HuH-7.5 (cell line): ENCODE measurements around the gene NHLRC3.
"Not testable (repeated sequence)": the region's sequence is repeated elsewhere in the genome, so short reads cannot be mapped to it uniquely, and the experiment has no call there.

Experiments used
- DNase-seq: peaks from one replicate; pipeline ENCODE4 v3.0.0; 2011; ENCODE audit warnings: low spot score

NHLRC3 gene

GRCh38 chr13:39047560-39047959, 9.3 kb downstream of the NHLRC3 start:
- no peak for DNase-seq

GRCh38 chr13:39048806-39049205, 10.6 kb downstream of the NHLRC3 start:
- DNase-seq: no peak

- no peak for DNase-seq
Observed at GRCh38 chr13:39049274-39049673, 11.0 kb downstream of the NHLRC3 start.

GRCh38 chr13:39051157-39051556, 12.9 kb downstream of the NHLRC3 start:
- no peak for DNase-seq

GRCh38 chr13:39052944-39053343, 14.7 kb downstream of the NHLRC3 start:
- DNase-seq: no peak

GRCh38 chr13:39054112-39054511, 15.9 kb downstream of the NHLRC3 start:
- no peak for DNase-seq

- no peak for DNase-seq
Observed at GRCh38 chr13:39056018-39056417, 17.8 kb downstream of the NHLRC3 start.

GRCh38 chr13:39058040-39058439, 19.8 kb downstream of the NHLRC3 start:
- DNase-seq: no peak

GRCh38 chr13:39062004-39062403, 23.7 kb downstream of the NHLRC3 start:
- DNase-seq: no peak

GRCh38 chr13:39072842-39073241, 34.6 kb downstream of the NHLRC3 start:
- no peak for DNase-seq

- DNase-seq: no peak
Observed at GRCh38 chr13:39073983-39074382, 35.7 kb downstream of the NHLRC3 start.

GRCh38 chr13:39086251-39086945, 48.1 kb downstream of the NHLRC3 start:
- not testable (repeated sequence) for DNase-seq

- no peak for DNase-seq
Observed at GRCh38 chr13:39091586-39091985, 53.3 kb downstream of the NHLRC3 start.

GRCh38 chr13:39095500-39095899, 57.2 kb downstream of the NHLRC3 start:
- DNase-seq: no peak

GRCh38 chr13:39099231-39099630, 61.0 kb downstream of the NHLRC3 start:
- no peak for DNase-seq
